Right lung (tissue), 5 donors: Measurements from ENCODE around the gene IQGAP3. TPM values are rescaled to one million over a fixed set of nuclear protein-coding genes. Genes with fewer than 3 reads are reported as not detected.
A peak's percentile ranks its signal among the peaks of the same experiment; 100 is the strongest.
"Not testable (repeated sequence)": the region's sequence is repeated elsewhere in the genome, so short reads cannot be mapped to it uniquely, and the experiment has no call there.

Experiments used
- DNase-seq, 2 donors: peaks; one replicate each; pipeline ENCODE4 v3.0.0-alpha.2; 2013
- polyA plus RNA-seq, 5 donors: library from polyadenylated mRNA; unstranded; fragments of 120-200 nt; gene quantifications; one replicate each; pipeline versions ENCODE4 v1.2.1 to v1.2.3, GENCODE V29; 2013; ENCODE audit warnings: inconsistent platforms in 1 of 5, low replicate concordance in 1 of 5; ENCODE audit not compliant: insufficient read length in 5 of 5, insufficient read depth in 1 of 5

The IQGAP3 gene
- polyA plus RNA-seq, 5 donors: 9.7 to 26.3 (median 16.4) TPM

- peak in 1 of 2 donors; percentile 31 for DNase-seq
Measured at GRCh38 chr1:156571261-156571852, 1.0 kb downstream of the IQGAP3 start.

- DNase-seq: no peak
Measured at GRCh38 chr1:156566436-156566835, 5.9 kb downstream of the IQGAP3 start.

- no peak for DNase-seq
Measured at GRCh38 chr1:156565519-156565918, 6.8 kb downstream of the IQGAP3 start.

- DNase-seq: no peak
Measured at GRCh38 chr1:156560585-156561163, 11.7 kb downstream of the IQGAP3 start.

GRCh38 chr1:156559797-156560385, 12.5 kb downstream of the IQGAP3 start:
- DNase-seq: no peak

GRCh38 chr1:156559086-156559796, 13.1 kb downstream of the IQGAP3 start:
- no peak for DNase-seq

- DNase-seq: no peak
Measured at GRCh38 chr1:156556354-156556753, 16.0 kb downstream of the IQGAP3 start.

GRCh38 chr1:156555715-156556114, 16.6 kb downstream of the IQGAP3 start:
- DNase-seq: no peak

- no peak for DNase-seq
Measured at GRCh38 chr1:156554971-156555370, 17.4 kb downstream of the IQGAP3 start.

- no peak for DNase-seq
Measured at GRCh38 chr1:156553860-156554485, 18.4 kb downstream of the IQGAP3 start.

GRCh38 chr1:156552937-156553336, 19.4 kb downstream of the IQGAP3 start:
- DNase-seq: not testable (repeated sequence)

GRCh38 chr1:156552518-156552917, 19.8 kb downstream of the IQGAP3 start:
- no peak for DNase-seq

- no peak for DNase-seq
Measured at GRCh38 chr1:156551869-156552268, 20.5 kb downstream of the IQGAP3 start.

- DNase-seq: no peak
Measured at GRCh38 chr1:156551066-156551643, 21.2 kb downstream of the IQGAP3 start.

- DNase-seq: no peak
Measured at GRCh38 chr1:156550346-156550745, 22.0 kb downstream of the IQGAP3 start.

- no peak for DNase-seq
Measured at GRCh38 chr1:156549831-156550230, 22.5 kb downstream of the IQGAP3 start.

GRCh38 chr1:156549390-156549789, 23.0 kb downstream of the IQGAP3 start:
- DNase-seq: no peak

- DNase-seq: no peak
Measured at GRCh38 chr1:156547982-156548381, 24.4 kb downstream of the IQGAP3 start.

- DNase-seq: no peak
Measured at GRCh38 chr1:156547434-156547833, 24.9 kb downstream of the IQGAP3 start.

- no peak for DNase-seq
Measured at GRCh38 chr1:156546267-156546666, 26.1 kb downstream of the IQGAP3 start.

- no peak for DNase-seq
Measured at GRCh38 chr1:156544592-156545102, 27.7 kb downstream of the IQGAP3 start.

GRCh38 chr1:156543066-156543465, 29.3 kb downstream of the IQGAP3 start:
- no peak for DNase-seq
